ENCODE results near the gene PIK3C2G.

- TF ChIP-seq CTCF (conservative IDR thresholded peaks at IDR 0.05; ENCODE audit: low read depth, low read length) (no peak), EZH2 (IDR thresholded peaks at IDR 0.05; ENCODE audit: borderline replicate concordance, low read depth, low read length, poor library complexity, severe bottlenecking) (no peak)
Measured at GRCh38 chr12:18284386-18284785, 23.1 kb downstream of the PIK3C2G start.

All from A673 (cell line).